ENCODE measurements around the gene SPRED3. TPM values are rescaled to one million over a fixed set of nuclear protein-coding genes. Genes with fewer than 3 reads are reported as not detected.
A peak's percentile ranks its signal among the peaks of the same experiment; 100 is the strongest.

Gene SPRED3
- total and polyA plus RNA-seq, 9 of the 15 experiments (the other 6 are each of a cell fraction or from before 2014, with no cell fraction given), result 0.05 to 1.3 (median 0.36) TPM

DNA sequence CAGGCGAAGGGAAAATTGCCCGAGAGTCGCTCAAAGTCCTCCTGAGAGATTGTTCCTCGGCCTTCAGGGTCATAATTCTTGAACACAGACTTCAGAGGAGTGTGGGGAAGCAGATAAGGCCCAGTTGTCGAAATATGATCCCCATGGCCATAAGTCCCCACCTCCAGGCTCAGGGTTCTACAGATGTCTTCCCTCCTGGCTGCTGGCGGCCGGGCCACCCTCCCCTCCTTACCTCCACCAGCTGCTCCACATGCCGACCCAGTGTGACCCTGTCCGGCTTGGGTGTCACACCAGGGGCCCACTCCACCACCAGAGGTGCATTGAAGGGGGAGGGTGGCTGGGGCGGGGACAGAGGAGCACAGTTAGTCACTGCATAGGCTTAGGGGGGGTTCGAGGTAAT is 24.5 kb downstream of the SPRED3 start (continued):
- TF ChIP-seq, protein P1, sequence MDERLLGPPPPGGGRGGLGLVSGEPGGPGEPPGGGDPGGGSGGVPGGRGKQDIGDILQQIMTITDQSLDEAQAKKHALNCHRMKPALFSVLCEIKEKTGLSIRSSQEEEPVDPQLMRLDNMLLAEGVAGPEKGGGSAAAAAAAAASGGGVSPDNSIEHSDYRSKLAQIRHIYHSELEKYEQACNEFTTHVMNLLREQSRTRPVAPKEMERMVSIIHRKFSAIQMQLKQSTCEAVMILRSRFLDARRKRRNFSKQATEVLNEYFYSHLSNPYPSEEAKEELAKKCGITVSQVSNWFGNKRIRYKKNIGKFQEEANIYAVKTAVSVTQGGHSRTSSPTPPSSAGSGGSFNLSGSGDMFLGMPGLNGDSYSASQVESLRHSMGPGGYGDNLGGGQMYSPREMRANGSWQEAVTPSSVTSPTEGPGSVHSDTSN (CRISPR knock-in tag; IDR thresholded peaks at IDR 0.05; ENCODE audit: low read depth), result no peak
- TF ChIP-seq, protein P1 (tag; conservative IDR thresholded peaks at IDR 0.05; ENCODE audit: low read depth), result peak; percentile 89
- TF ChIP-seq MTA2 (IDR thresholded peaks at IDR 0.05; ENCODE audit: low read depth) (peak; percentile 72), TCF7 (IDR thresholded peaks at IDR 0.05; ENCODE audit: borderline replicate concordance) (peak; percentile 56; the same call in 1 of the 2 replicates), ZNF253 (CRISPR knock-in tag; conservative IDR thresholded peaks at IDR 0.05) (no peak), TEAD4 (IDR thresholded peaks at IDR 0.05; ENCODE audit: low read length) (peak; percentile 88), TEAD4 (CRISPR knock-in tag; IDR thresholded peaks at IDR 0.05; ENCODE audit: borderline replicate concordance) (no peak), ZNF274 (IDR thresholded peaks at IDR 0.05; ENCODE audit: borderline replicate concordance, low read depth, low read length) (no peak), PHF8 (IDR thresholded peaks at IDR 0.05; ENCODE audit: borderline replicate concordance, low read length) (peak; percentile 27; the same call in 1 of the 2 replicates), GABPB1 (CRISPR knock-in tag; IDR thresholded peaks at IDR 0.05) (peak; percentile 25; the same call in 1 of the 2 replicates), SRSF3 (IDR thresholded peaks at IDR 0.05; ENCODE audit: insufficient read depth, low read length) (no peak), NR2F6 (CRISPR knock-in tag; IDR thresholded peaks at IDR 0.05) (no peak), NRF1 (conservative IDR thresholded peaks at IDR 0.05 in 1 of 2, IDR thresholded peaks at IDR 0.05 in 1 of 2) (peak in 1 of 2 experiments; percentile 24; a peak in 1 of 4 replicates), STAT5A (IDR thresholded peaks at IDR 0.05; ENCODE audit: borderline replicate concordance, low read length) (peak; percentile 79), RNF2 (IDR thresholded peaks at IDR 0.05) (peak; percentile 56; the same call in 1 of the 2 replicates), NELFE (IDR thresholded peaks at IDR 0.05; ENCODE audit: insufficient read depth, insufficient read length) (no peak), HDAC3 (IDR thresholded peaks at IDR 0.05; ENCODE audit: borderline replicate concordance, partially characterized antibody) (peak; percentile 68), GATA2 (CRISPR knock-in tag; IDR thresholded peaks at IDR 0.05) (peak; percentile 86)
- TF ChIP-seq, protein P2, sequence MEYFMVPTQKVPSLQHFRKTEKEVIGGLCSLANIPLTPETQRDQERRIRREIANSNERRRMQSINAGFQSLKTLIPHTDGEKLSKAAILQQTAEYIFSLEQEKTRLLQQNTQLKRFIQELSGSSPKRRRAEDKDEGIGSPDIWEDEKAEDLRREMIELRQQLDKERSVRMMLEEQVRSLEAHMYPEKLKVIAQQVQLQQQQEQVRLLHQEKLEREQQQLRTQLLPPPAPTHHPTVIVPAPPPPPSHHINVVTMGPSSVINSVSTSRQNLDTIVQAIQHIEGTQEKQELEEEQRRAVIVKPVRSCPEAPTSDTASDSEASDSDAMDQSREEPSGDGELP (CRISPR knock-in tag; IDR thresholded peaks at IDR 0.05; ENCODE audit: borderline replicate concordance), result peak; percentile 97
- TF ChIP-seq, protein P3, sequence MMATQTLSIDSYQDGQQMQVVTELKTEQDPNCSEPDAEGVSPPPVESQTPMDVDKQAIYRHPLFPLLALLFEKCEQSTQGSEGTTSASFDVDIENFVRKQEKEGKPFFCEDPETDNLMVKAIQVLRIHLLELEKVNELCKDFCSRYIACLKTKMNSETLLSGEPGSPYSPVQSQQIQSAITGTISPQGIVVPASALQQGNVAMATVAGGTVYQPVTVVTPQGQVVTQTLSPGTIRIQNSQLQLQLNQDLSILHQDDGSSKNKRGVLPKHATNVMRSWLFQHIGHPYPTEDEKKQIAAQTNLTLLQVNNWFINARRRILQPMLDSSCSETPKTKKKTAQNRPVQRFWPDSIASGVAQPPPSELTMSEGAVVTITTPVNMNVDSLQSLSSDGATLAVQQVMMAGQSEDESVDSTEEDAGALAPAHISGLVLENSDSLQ (IDR thresholded peaks at IDR 0.05), result peak; percentile 86
- TF ChIP-seq, protein P4, sequence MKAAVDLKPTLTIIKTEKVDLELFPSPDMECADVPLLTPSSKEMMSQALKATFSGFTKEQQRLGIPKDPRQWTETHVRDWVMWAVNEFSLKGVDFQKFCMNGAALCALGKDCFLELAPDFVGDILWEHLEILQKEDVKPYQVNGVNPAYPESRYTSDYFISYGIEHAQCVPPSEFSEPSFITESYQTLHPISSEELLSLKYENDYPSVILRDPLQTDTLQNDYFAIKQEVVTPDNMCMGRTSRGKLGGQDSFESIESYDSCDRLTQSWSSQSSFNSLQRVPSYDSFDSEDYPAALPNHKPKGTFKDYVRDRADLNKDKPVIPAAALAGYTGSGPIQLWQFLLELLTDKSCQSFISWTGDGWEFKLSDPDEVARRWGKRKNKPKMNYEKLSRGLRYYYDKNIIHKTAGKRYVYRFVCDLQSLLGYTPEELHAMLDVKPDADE (conservative IDR thresholded peaks at IDR 0.05; ENCODE audit: control insufficient read depth, low read depth, low read length), result peak; percentile 78; the same call in 1 of the 2 replicates
